ENCODE data around the gene ART1.

DNA sequence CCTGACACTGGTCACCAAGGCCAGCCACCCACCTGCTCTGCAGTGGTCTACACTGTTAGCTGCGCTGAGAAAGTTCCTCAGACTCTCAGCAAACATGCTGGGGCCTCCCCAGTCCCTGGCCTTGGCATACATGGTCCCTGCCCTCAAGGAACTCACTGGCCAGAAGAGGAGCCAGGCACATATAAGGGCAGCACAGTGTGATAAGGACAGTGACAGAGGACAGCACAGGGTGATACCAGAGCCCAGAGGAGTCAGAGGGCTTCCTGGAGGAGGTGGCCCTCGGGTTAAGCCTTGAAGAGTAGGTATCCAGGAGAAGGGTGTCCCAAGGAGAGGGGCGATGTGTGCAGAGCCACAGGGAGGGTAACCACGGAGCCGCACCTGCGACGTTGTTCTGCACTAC, 624 bp downstream of the ART1 start:
- TF ChIP-seq, protein P1, sequence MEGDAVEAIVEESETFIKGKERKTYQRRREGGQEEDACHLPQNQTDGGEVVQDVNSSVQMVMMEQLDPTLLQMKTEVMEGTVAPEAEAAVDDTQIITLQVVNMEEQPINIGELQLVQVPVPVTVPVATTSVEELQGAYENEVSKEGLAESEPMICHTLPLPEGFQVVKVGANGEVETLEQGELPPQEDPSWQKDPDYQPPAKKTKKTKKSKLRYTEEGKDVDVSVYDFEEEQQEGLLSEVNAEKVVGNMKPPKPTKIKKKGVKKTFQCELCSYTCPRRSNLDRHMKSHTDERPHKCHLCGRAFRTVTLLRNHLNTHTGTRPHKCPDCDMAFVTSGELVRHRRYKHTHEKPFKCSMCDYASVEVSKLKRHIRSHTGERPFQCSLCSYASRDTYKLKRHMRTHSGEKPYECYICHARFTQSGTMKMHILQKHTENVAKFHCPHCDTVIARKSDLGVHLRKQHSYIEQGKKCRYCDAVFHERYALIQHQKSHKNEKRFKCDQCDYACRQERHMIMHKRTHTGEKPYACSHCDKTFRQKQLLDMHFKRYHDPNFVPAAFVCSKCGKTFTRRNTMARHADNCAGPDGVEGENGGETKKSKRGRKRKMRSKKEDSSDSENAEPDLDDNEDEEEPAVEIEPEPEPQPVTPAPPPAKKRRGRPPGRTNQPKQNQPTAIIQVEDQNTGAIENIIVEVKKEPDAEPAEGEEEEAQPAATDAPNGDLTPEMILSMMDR (IDR thresholded peaks at IDR 0.05): no peak
- no peak for TF ChIP-seq POLR2A (IDR thresholded peaks at IDR 0.05)
- no peak for TF ChIP-seq EP300 (IDR thresholded peaks at IDR 0.05)
